OCI-M1 (cell line): ENCODE measurements around the gene IFNK.
A peak's percentile ranks its signal among the peaks of the same experiment; 100 is the strongest.

Experiments
- DNase-seq: peaks from one replicate; lab custom pipeline; 2025; lab: John Stamatoyannopoulos, UW

Gene IFNK

GRCh38 chr9:27511771-27512170 lies 12.3 kb upstream of the IFNK start:
- no peak for DNase-seq

GRCh38 chr9:27514551-27514950 lies 9.5 kb upstream of the IFNK start:
- DNase-seq = no peak

GRCh38 chr9:27518006-27518405 lies 6.1 kb upstream of the IFNK start:
- no peak for DNase-seq

GRCh38 chr9:27518809-27519208 lies 5.3 kb upstream of the IFNK start:
- no peak for DNase-seq

GRCh38 chr9:27519466-27520465 lies 4.3 kb upstream of the IFNK start:
- no peak for DNase-seq

GRCh38 chr9:27520986-27521385 lies 3.1 kb upstream of the IFNK start:
- no peak for DNase-seq

- DNase-seq = no peak
These were observed 949 bp upstream of the IFNK start for GRCh38 chr9:27523141-27523540.

GRCh38 chr9:27527702-27528075 lies 3.6 kb downstream of the IFNK start:
- no peak for DNase-seq

- peak; percentile 84 for DNase-seq
These were observed 4.2 kb downstream of the IFNK start for GRCh38 chr9:27528076-27528885.

GRCh38 chr9:27528886-27529315 lies 4.8 kb downstream of the IFNK start:
- DNase-seq = peak; percentile 76

GRCh38 chr9:27529316-27530278 lies 5.5 kb downstream of the IFNK start, which contains the start of gene MOB3B:
Gene MOB3B, minus strand, starts transcription at chr9:27529814. Its CDS starts 74,264 bp downstream, at chr9:27455550.
- peak; percentile 82 for DNase-seq

GRCh38 chr9:27530915-27531755 lies 7.0 kb downstream of the IFNK start:
- DNase-seq = peak; percentile 8

GRCh38 chr9:27532046-27532445 lies 8.0 kb downstream of the IFNK start:
- DNase-seq = peak; percentile 38

GRCh38 chr9:27533311-27533710 lies 9.2 kb downstream of the IFNK start:
- no peak for DNase-seq

GRCh38 chr9:27534131-27534530 lies 10.0 kb downstream of the IFNK start:
- no peak for DNase-seq

GRCh38 chr9:27534658-27535209 lies 10.6 kb downstream of the IFNK start:
- no peak for DNase-seq

- DNase-seq = peak; percentile 50
These were observed 11.6 kb downstream of the IFNK start for GRCh38 chr9:27535701-27536118.

GRCh38 chr9:27536168-27536567 lies 12.1 kb downstream of the IFNK start:
- no peak for DNase-seq

GRCh38 chr9:27537027-27537435 lies 12.9 kb downstream of the IFNK start:
- DNase-seq = no peak

GRCh38 chr9:27537756-27538155 lies 13.7 kb downstream of the IFNK start:
- no peak for DNase-seq
